BJ (cell line): ENCODE results near the gene SPDEF. TPM values are rescaled to one million over a fixed set of nuclear protein-coding genes. Genes with fewer than 3 reads are reported as not detected.

Source experiments
- CTCF ChIA-PET: fragments of 350-600 bp; formaldehyde crosslinking; extraction: SDS; loops from one replicate; lab custom pipeline; 2021; ENCODE audit warnings: antibody characterized with exemption, inconsistent platforms; lab: Yijun Ruan, JAX
- POLR2A ChIA-PET: fragments of 300-600 bp; sonication (Branson Sonifier 250); formaldehyde crosslinking; extraction: SDS; loops from one replicate; lab custom pipeline; 2021; ENCODE audit warnings: antibody characterized with exemption; lab: Charles Lee
- DNase-seq: peaks from one replicate; pipeline ENCODE4 v3.0.0-alpha.2; 2011; ENCODE audit warnings: low read depth
- H3K27me3 ChIP-seq: 2 replicates; pipeline ENCODE4 v1.6.0; 2011; ENCODE audit warnings: low read length; ENCODE audit not compliant: control insufficient read depth, insufficient read depth
- H3K36me3 ChIP-seq: 2 replicates; pipeline ENCODE4 v1.5.1; 2011; ENCODE audit warnings: low read length; ENCODE audit not compliant: control insufficient read depth, insufficient read depth
- H3K4me3 ChIP-seq: 2 replicates; pipeline ENCODE4 v1.5.1; 2011; ENCODE audit warnings: low read depth, mild to moderate bottlenecking, control low read depth, low read length
- polyA plus RNA-seq: library from polyadenylated mRNA; depleted of rRNA; stranded (reverse); fragments of >200 nt; gene quantifications from 2 replicates; pipeline ENCODE4 v1.2.3, GENCODE V29; 2011
- TF ChIP-seq, protein P1 (sequence below): IDR thresholded peaks from 2 replicates; pipeline ENCODE4 v1.5.1; 2011; ENCODE audit warnings: low read depth, mild to moderate bottlenecking, control low read depth, inconsistent platforms, low read length, moderate library complexity; ENCODE audit not compliant: insufficient read depth

The SPDEF gene
- polyA plus RNA-seq, 1 experiment = not detected

DNA sequence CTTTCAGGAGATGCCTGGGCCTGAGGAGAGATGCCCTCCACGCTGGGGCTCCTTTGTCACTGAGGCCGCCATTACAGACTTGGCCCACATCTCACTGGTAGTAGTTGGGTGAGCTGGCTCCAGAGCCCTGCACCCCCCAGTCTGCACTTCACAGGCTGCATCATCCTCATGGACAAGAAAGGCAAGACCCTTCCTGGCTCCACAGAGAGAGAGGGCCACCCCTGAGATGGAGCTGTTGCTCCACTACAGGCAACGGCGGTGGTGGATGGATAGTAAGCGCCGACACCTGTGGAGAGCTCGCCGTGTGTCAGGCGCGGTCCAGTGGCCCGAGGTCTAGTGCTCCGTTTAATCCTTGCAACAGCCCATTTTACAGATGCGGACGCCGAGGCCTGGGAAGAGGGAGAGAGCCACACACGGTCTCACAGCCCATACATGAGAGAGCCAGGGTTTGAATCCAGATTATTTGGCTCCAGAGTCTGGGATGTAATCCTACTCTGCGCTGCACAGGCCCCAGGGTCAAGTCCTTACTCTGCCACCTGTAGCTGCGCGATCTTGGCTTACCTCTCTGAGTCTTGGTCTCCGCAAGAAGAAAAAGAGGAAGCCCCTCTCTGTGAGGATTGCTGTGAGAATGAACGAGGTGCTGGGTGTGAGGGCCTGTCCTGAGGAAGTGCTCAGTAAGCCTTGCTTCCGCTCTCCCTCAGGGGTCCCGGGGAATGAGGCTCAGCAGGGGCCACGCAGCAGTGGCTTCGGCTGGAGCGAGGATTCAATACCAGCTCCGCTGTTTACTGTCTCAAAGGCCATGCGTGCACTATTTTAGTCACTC, 34.5 kb downstream of the SPDEF start:
- H3K36me3 ChIP-seq = no peaks in the 10 kb centered on the region
- peaks cover 4% of the 10 kb centered on the region for H3K27me3 ChIP-seq
- no peak for DNase-seq
- ChIA-PET POLR2A (no interaction called here), CTCF (no interaction called here)
- TF ChIP-seq, protein P1, sequence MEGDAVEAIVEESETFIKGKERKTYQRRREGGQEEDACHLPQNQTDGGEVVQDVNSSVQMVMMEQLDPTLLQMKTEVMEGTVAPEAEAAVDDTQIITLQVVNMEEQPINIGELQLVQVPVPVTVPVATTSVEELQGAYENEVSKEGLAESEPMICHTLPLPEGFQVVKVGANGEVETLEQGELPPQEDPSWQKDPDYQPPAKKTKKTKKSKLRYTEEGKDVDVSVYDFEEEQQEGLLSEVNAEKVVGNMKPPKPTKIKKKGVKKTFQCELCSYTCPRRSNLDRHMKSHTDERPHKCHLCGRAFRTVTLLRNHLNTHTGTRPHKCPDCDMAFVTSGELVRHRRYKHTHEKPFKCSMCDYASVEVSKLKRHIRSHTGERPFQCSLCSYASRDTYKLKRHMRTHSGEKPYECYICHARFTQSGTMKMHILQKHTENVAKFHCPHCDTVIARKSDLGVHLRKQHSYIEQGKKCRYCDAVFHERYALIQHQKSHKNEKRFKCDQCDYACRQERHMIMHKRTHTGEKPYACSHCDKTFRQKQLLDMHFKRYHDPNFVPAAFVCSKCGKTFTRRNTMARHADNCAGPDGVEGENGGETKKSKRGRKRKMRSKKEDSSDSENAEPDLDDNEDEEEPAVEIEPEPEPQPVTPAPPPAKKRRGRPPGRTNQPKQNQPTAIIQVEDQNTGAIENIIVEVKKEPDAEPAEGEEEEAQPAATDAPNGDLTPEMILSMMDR = no peak
- no peak overlapping the region for H3K4me3 ChIP-seq

DNA sequence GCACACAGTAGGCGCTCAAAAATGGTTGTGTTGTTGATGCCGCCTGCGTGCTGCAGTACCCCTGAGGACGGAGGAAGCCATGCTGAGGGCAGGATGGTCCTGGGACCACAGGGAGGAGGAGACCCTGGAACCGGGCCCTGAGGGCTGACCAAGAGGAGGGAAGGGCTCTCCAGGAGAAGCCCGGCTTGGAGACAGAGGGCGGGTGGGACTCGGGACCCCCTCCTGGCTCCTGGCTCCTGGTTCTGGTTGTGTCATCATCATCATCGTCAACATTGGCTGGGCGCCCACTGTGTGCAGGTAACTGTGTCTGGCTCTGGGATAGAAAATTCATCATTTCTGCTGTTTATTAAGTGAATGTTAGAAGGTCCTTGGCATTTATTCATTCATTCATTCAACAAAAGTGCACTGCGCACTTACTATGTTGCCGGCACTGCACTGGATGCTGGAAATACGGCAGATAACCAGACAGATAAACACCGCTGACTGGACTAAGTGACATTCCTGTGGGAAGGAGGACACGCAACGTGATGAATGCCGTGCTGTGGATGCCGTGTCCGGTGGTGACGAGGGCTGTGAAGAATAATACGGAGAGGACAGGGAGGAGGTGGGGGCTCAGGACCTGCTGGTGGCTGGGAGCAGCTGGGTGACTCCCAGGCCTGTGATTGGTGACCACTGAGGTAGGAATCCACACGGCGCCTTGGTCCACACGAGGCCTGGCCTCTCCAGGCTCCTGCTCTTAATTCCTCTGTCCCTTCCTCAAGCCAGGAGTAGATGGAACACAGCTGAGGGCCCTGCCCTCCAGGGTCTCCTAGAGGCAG, 35.3 kb downstream of the SPDEF start:
- Histone ChIP-seq H3K4me3 (no peak overlapping the region), H3K36me3 (no peaks in the 10 kb centered on the region), H3K27me3 (peaks cover 4% of the 10 kb centered on the region)
- no peak for DNase-seq
- TF ChIP-seq, protein P1 = no peak
- ChIA-PET POLR2A (no interaction called here), CTCF (no interaction called here)

DNA sequence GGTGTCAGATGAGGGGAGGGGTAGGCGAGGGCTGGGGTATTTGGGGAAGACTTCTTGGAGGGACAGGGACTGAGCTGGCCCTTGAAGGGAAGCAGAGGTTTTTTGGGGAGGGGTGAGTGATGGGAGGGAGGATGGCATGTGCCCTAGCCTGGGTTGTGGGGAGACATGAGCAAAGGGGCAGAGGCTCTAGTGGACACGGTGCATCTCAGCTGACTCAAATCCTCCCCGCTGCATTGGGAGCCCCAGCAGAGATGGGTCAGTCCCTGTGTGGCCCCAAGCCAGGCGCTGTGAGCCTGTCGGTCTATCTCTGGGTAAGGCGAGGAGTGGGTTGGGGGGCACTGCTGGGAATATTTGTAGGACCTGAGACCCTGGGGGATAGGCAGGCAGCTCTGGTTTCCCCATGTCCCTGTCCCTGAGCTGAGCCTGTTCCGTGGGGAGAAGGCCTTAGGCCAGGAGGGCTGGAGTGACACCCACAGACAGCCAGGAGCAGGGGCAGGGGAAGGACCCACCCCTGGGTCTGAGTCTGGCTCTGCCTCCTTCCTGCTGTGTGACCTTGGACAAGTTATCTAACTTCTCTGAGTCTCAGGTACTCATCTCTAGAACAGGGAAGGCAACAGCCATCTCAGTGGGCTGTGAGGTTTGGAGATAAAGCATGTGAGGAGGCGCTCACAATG, 36.0 kb downstream of the SPDEF start:
- ChIA-PET POLR2A (no interaction called here), CTCF (interaction anchor here (1.2 to 1.3 kb wide), 2 partner anchors 20 to 324 kb away, joined by 3 read pairs; no protein-coding TSS in a partner anchor)
- Histone ChIP-seq H3K36me3 (no peaks in the 10 kb centered on the region), H3K4me3 (no peak overlapping the region), H3K27me3 (peaks cover 10% of the 10 kb centered on the region)
- TF ChIP-seq, protein P1 = no peak
- no peak for DNase-seq

GRCh38 chr6:34518669-34519365, 37.3 kb downstream of the SPDEF start:
- CTCF ChIA-PET = interaction anchor here (0.7 to 1.3 kb wide), 2 partner anchors 22 to 129 kb away, joined by 3 to 4 read pairs; no protein-coding TSS in a partner anchor
- POLR2A ChIA-PET = no interaction called here
- peaks cover 16% of the 10 kb centered on the region for H3K27me3 ChIP-seq
- DNase-seq = no peak
- no peak overlapping the region for H3K4me3 ChIP-seq
- TF ChIP-seq, protein P1 = no peak
- H3K36me3 ChIP-seq = no peaks in the 10 kb centered on the region
